ENCODE results near the gene MCM9. TPM values are rescaled to one million over a fixed set of nuclear protein-coding genes. Genes with fewer than 3 reads are reported as not detected.

Gene MCM9
- polyA plus RNA-seq, 1 donor from 2014 or later = 31.6 TPM

- H3K9me3 Mint-ChIP-seq = no peaks in the 10 kb centered on the region
- peak overlapping the region; percentile 95 to 100 (median 100) for H3K4me3 Mint-ChIP-seq
- no peaks in the 10 kb centered on the region for H3K36me3 Mint-ChIP-seq
- H3K27me3 Mint-ChIP-seq = no peaks in the 10 kb centered on the region
- peaks cover 34 to 56% (median 44%) of the 10 kb centered on the region in 3 donors for H3K4me1 Mint-ChIP-seq
- peak overlapping the region; percentile 91 to 99 (median 98) for H3K27ac Mint-ChIP-seq
These were observed 41.7 kb downstream of the MCM9 start for GRCh38 chr6:118893064-118893806.

DNA sequence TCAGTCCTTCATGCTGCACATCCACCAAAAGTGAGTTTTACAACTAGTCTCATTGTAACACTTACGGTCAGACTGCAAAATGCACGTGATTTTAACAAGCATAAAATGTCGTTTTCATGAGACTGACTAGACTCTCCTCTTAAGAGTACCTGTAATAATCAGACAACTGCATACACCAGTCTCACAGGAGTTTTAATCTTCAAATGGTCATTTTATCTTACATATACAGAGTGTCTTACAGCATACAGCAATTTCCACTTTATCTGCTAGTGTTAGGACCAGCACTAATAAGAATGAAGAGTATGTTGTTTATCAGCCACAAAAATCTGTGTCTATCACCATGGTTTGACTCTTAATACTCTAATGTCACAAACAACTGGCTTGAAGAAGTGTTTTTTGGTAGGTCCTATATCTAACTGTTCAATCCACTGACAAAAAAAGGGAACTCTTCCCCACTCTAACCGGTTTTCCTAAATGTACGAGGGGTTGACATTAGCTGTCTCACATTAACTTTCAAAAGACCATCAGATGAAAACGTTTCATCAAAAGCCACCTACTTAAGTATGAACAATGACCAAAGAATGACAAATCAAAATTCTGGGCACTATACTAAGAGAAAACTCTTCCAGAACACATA is 42.5 kb downstream of the MCM9 start:
- peak overlapping the region; percentile 91 to 99 (median 98) for H3K27ac Mint-ChIP-seq
- H3K27me3 Mint-ChIP-seq = no peaks in the 10 kb centered on the region
- H3K4me3 Mint-ChIP-seq = peak overlapping the region; percentile 95 to 100 (median 100)

GRCh38 chr6:118890997-118891790 is 43.8 kb downstream of the MCM9 start:
- peak overlapping the region; percentile 91 to 99 (median 98) for H3K27ac Mint-ChIP-seq
- no peaks in the 10 kb centered on the region for H3K9me3 Mint-ChIP-seq
- peak overlapping the region; percentile 95 to 100 (median 100) for H3K4me3 Mint-ChIP-seq
- H3K36me3 Mint-ChIP-seq = no peaks in the 10 kb centered on the region
- H3K27me3 Mint-ChIP-seq = no peaks in the 10 kb centered on the region
- H3K4me1 Mint-ChIP-seq = peaks cover 45 to 64% (median 47%) of the 10 kb centered on the region in 3 donors

More for the DNA sequence above, 42.5 kb downstream of the MCM9 start:
- Mint-ChIP-seq H3K9me3 (no peaks in the 10 kb centered on the region), H3K36me3 (no peaks in the 10 kb centered on the region), H3K4me1 (peaks cover 38 to 56% (median 46%) of the 10 kb centered on the region in 3 donors)

DNA sequence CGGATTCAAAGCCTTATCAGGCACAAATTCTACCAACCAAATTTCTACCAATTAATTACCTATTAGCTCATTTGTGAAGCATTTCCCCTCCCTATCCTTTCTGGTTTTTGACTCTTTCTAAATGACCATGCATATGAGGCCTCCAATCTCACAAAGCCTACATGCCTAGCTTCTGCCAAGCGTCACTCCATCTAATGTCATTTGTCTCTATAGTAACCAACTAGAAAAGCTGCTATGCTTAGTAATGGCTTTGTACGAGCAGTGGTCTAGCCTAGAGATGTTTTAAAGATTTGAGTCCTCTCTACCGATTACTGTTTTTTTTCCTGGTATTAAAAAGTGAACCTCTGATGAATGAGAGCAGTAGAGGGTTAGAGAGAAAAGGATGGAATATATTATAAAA is 45.8 kb downstream of the MCM9 start:
- Mint-ChIP-seq H3K4me1 (peaks cover 54 to 66% (median 55%) of the 10 kb centered on the region in 3 donors), H3K36me3 (no peaks in the 10 kb centered on the region), H3K27ac (peak overlapping the region in 1 of 3 donors; percentile 29), H3K27me3 (no peaks in the 10 kb centered on the region), H3K9me3 (no peaks in the 10 kb centered on the region), H3K4me3 (peak overlapping the region in 2 of 4 donors; percentile 2 to 44)

DNA sequence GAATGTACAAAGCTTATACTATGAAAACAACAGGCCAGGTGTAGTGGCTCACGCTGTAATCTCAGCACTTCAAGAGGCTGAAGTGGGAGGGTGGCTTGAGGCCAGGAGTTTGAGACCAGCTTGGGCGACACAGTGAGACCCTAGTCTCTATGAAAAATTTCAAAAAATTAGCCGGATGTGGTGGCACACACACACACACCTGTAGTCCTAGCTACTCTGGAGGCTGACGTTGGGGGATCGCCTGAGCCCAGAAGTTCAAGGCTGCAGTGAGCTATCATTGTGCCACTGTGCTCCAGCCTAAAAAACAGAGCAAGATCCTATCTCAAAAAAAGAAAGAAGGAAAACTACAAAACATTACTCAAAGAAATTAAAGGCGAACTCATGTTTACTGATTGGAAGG is 48.3 kb downstream of the MCM9 start:
- Mint-ChIP-seq H3K4me3 (peak overlapping the region in 1 of 4 donors; percentile 23), H3K4me1 (peaks cover 55 to 68% (median 56%) of the 10 kb centered on the region in 3 donors), H3K9me3 (no peaks in the 10 kb centered on the region), H3K36me3 (no peaks in the 10 kb centered on the region), H3K27ac (peak overlapping the region in 1 of 3 donors; percentile 4), H3K27me3 (no peaks in the 10 kb centered on the region)

- Mint-ChIP-seq H3K36me3 (no peaks in the 10 kb centered on the region), H3K9me3 (no peaks in the 10 kb centered on the region), H3K27ac (no peak overlapping the region), H3K4me3 (no peak overlapping the region), H3K4me1 (peaks cover 51 to 66% (median 61%) of the 10 kb centered on the region in 3 donors), H3K27me3 (no peaks in the 10 kb centered on the region)
These were observed 52.5 kb downstream of the MCM9 start for GRCh38 chr6:118882314-118882905.

- Mint-ChIP-seq H3K27me3 (no peaks in the 10 kb centered on the region), H3K9me3 (no peaks in the 10 kb centered on the region), H3K4me1 (peaks cover 49 to 65% (median 57%) of the 10 kb centered on the region in 3 donors), H3K4me3 (peak overlapping the region in 3 of 4 donors; percentile 13 to 85 (median 71)), H3K36me3 (peaks cover 2% of the 10 kb centered on the region), H3K27ac (peak overlapping the region in 1 of 3 donors; percentile 13)
These were observed 53.3 kb downstream of the MCM9 start for GRCh38 chr6:118881440-118882313.

- Mint-ChIP-seq H3K27ac (no peak overlapping the region), H3K4me3 (peak overlapping the region in 1 of 4 donors; percentile 56)
These were observed 57.2 kb downstream of the MCM9 start for GRCh38 chr6:118877806-118878205.

DNA sequence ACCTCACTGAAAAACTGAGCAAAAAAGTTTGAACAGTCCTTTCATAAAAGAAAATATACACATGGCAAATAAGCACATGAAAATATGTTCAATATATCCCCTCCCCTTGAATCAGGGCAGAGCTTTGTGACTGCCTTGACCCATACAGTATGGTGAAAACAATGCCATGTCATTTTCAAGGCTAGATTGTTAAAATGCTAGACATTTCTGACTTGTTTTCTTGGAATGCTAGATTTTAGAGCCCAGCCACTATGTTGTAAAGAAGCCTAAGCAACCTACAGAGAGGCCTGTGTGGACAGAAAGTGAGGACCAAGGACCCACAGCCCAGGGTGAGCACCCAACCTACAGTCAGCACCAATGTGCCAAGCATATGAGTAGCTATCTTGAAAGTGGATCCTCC is 58.1 kb downstream of the MCM9 start:
- no peak overlapping the region for H3K4me3 Mint-ChIP-seq
- H3K36me3 Mint-ChIP-seq = peaks cover 5% of the 10 kb centered on the region
- H3K4me1 Mint-ChIP-seq = peaks cover 35 to 54% (median 44%) of the 10 kb centered on the region in 3 donors
- H3K27me3 Mint-ChIP-seq = no peaks in the 10 kb centered on the region
- H3K9me3 Mint-ChIP-seq = peaks cover 0 to 2% (median 0%) of the 10 kb centered on the region in 3 donors
- H3K27ac Mint-ChIP-seq = peak overlapping the region in 1 of 3 donors; percentile 9

More at GRCh38 chr6:118877806-118878205, 57.2 kb downstream of the MCM9 start:
- peaks cover 0 to 2% (median 0%) of the 10 kb centered on the region in 3 donors for H3K9me3 Mint-ChIP-seq
- peaks cover 5% of the 10 kb centered on the region for H3K36me3 Mint-ChIP-seq
- peaks cover 42 to 60% (median 51%) of the 10 kb centered on the region in 3 donors for H3K4me1 Mint-ChIP-seq
- no peaks in the 10 kb centered on the region for H3K27me3 Mint-ChIP-seq

GRCh38 chr6:118876198-118876597 is 58.8 kb downstream of the MCM9 start:
- Mint-ChIP-seq H3K9me3 (peaks cover 0 to 2% (median 0%) of the 10 kb centered on the region in 3 donors), H3K27me3 (no peaks in the 10 kb centered on the region), H3K4me3 (no peak overlapping the region), H3K4me1 (peaks cover 30 to 52% (median 40%) of the 10 kb centered on the region in 3 donors), H3K27ac (no peak overlapping the region), H3K36me3 (peaks cover 5% of the 10 kb centered on the region)

- peaks cover 29 to 54% (median 37%) of the 10 kb centered on the region in 3 donors for H3K4me1 Mint-ChIP-seq
- H3K27me3 Mint-ChIP-seq = no peaks in the 10 kb centered on the region
These were observed 59.3 kb downstream of the MCM9 start for GRCh38 chr6:118875672-118876071.

DNA sequence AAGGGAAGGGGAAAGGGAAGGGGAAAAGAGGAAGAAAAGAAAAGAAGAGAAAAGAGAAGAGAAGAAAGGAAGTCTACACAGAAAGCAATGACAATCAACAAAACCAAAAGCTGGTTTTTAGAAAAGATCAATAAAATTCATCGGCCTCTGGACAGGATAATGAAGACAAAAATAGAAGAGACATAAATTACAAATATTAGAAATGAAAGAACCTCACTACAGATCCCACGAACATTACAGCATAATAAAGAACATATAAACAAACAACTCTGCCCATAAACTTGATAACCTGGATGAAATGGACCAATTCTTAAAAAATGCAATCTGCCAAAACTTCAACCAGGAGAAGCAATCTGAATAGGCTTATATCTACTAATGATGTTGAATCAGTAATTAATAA is 61.7 kb downstream of the MCM9 start:
- H3K9me3 Mint-ChIP-seq = peaks cover 0 to 8% (median 5%) of the 10 kb centered on the region in 3 donors
- peaks cover 7% of the 10 kb centered on the region for H3K36me3 Mint-ChIP-seq
- no peak overlapping the region for H3K27ac Mint-ChIP-seq
- H3K4me1 Mint-ChIP-seq = peaks cover 21 to 51% (median 30%) of the 10 kb centered on the region in 3 donors
- H3K4me3 Mint-ChIP-seq = no peak overlapping the region
- no peaks in the 10 kb centered on the region for H3K27me3 Mint-ChIP-seq

More at GRCh38 chr6:118875672-118876071, 59.3 kb downstream of the MCM9 start:
- no peak overlapping the region for H3K27ac Mint-ChIP-seq
- H3K36me3 Mint-ChIP-seq = peaks cover 5% of the 10 kb centered on the region
- H3K4me3 Mint-ChIP-seq = no peak overlapping the region
- H3K9me3 Mint-ChIP-seq = peaks cover 0 to 2% (median 0%) of the 10 kb centered on the region in 3 donors

- H3K36me3 Mint-ChIP-seq = peaks cover 7% of the 10 kb centered on the region
- no peak overlapping the region for H3K4me3 Mint-ChIP-seq
- H3K9me3 Mint-ChIP-seq = peaks cover 0 to 8% (median 5%) of the 10 kb centered on the region in 3 donors
- no peak overlapping the region for H3K27ac Mint-ChIP-seq
- H3K27me3 Mint-ChIP-seq = no peaks in the 10 kb centered on the region
- H3K4me1 Mint-ChIP-seq = peaks cover 21 to 51% (median 28%) of the 10 kb centered on the region in 3 donors
These were observed 62.2 kb downstream of the MCM9 start for GRCh38 chr6:118872726-118873125.
